Lower leg skin (tissue), 4 donors: ENCODE data around the gene SBNO2. TPM values are rescaled to one million over a fixed set of nuclear protein-coding genes. Genes with fewer than 3 reads are reported as not detected.

Source experiments
- DNase-seq, 2 donors: peaks; one replicate each; pipeline ENCODE4 v3.0.0-alpha.2; 2019; ENCODE audit warnings: low spot score in 2 of 2
- H3K4me3 ChIP-seq: fragments of 200-600 bp; sonication (generic); 2 replicates; pipeline ENCODE4 v1.5.1; 2017; ENCODE audit warnings: mild to moderate bottlenecking, low read depth; ENCODE audit not compliant: poor library complexity, severe bottlenecking
- POLR2A ChIP-seq, 2 donors: fragments of 450-650 bp; IDR thresholded peaks; one replicate each; pipeline ENCODE4 v1.6.1; 2016 to 2017; ENCODE audit warnings: antibody characterized with exemption in 2 of 2, mild to moderate bottlenecking in 1 of 2, moderate library complexity in 1 of 2
- WGBS, 2 donors: methylation state at CpG; one replicate each; pipeline ENCODE4 v1.1.5; 2018; 5-methylcytosine and 5-hydroxymethylcytosine counted together
- intact Hi-C: fragments of 100-400 bp; cut with DNase I; formaldehyde crosslinking; loops from one replicate; pipeline ENCODE4 v1.15.0; 2023; ENCODE audit warnings: low total_unique reads
- total RNA-seq, 4 donors: library from RNA; depleted of rRNA; stranded (reverse); fragments of >200 nt; gene quantifications; one replicate each; pipeline ENCODE4 v1.1.0, GENCODE V29; 2016
- TF ChIP-seq, protein P1 (sequence below), 3 donors: fragments of 450-650 bp; IDR thresholded peaks; one replicate each; pipeline ENCODE4 v1.5.1; 2016; ENCODE audit warnings: antibody characterized with exemption in 3 of 3, mild to moderate bottlenecking in 3 of 3, moderate library complexity in 2 of 3

The SBNO2 gene
- total RNA-seq, 4 donors from 2014 or later: 54.8 to 68.6 (median 60.3) TPM

- 94 to 95% methylated on average over 63 of the region's 63 CpGs for WGBS, 2 donors
- DNase-seq: no peak
- intact Hi-C loops: no loop called here
- no peak overlapping the region for H3K4me3 ChIP-seq
- no peak for TF ChIP-seq POLR2A (IDR thresholded peaks at IDR 0.05)
- TF ChIP-seq, protein P1, sequence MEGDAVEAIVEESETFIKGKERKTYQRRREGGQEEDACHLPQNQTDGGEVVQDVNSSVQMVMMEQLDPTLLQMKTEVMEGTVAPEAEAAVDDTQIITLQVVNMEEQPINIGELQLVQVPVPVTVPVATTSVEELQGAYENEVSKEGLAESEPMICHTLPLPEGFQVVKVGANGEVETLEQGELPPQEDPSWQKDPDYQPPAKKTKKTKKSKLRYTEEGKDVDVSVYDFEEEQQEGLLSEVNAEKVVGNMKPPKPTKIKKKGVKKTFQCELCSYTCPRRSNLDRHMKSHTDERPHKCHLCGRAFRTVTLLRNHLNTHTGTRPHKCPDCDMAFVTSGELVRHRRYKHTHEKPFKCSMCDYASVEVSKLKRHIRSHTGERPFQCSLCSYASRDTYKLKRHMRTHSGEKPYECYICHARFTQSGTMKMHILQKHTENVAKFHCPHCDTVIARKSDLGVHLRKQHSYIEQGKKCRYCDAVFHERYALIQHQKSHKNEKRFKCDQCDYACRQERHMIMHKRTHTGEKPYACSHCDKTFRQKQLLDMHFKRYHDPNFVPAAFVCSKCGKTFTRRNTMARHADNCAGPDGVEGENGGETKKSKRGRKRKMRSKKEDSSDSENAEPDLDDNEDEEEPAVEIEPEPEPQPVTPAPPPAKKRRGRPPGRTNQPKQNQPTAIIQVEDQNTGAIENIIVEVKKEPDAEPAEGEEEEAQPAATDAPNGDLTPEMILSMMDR (IDR thresholded peaks at IDR 0.05): no peak
Measured at GRCh38 chr19:1122021-1122971, 51.8 kb downstream of the SBNO2 start.

DNA sequence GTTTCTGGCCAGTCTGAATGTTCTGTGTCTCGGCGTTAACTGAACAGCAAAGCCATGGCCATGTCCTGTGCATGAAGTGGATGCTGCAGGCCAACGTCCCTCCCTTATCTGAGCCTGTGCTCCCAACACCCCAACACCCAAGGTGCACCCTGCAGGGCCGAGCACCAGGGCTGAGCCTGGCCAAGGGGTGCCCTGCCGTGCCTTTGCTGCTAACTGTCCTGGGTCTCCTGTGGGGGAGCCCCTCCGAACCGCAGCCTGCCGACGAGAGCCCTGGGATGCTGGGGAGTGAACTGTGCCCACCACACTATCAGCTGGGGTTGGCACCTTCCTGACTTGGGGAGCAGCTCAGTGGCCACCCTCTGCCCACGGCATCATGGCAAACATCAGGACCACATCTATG lies 52.7 kb downstream of the SBNO2 start:
- intact Hi-C loops: no loop called here
- 84 to 98% methylated on average over 4 to 6 of the region's 10 CpGs for WGBS, 2 donors
- H3K4me3 ChIP-seq: no peak overlapping the region
- no peak for DNase-seq
- TF ChIP-seq POLR2A (IDR thresholded peaks at IDR 0.05): no peak
- TF ChIP-seq, protein P1 (IDR thresholded peaks at IDR 0.05): no peak

DNA sequence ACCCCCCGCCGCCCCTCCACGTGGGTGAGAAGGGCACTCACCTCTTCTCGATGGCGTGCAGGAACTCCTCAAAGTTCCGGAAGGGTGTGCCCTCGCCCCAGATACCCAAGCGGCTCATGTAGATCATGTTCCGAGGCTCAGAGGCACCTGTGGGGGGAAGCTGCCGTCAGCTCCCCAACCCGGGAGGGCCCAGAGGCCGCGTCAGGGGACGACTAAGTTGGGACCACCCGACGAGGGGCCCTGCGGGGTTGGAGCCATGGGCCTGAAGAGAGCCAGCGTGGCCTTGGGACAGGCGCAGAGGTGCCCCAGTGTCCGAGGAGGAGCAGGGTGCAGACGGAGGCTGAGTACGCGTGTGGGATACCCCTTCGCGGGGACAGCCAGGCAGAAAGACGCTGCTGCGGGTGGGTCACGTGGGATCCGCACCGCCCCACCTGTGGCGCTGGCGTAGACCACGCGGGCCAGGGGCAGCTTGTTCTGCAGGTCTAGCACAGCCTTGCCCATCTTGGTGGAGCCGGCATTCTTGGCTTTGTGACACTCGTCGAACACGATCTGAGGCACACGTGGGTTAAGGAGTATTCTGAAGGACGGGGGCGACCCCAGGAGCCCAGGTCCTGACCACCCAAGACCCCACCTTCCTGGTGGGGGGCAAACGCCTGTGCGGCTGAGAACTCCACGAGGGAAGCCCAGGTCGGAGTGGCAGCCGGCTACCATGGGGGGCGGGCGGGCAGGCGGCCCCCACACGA lies 54.4 kb downstream of the SBNO2 start:
- TF ChIP-seq, protein P1 (IDR thresholded peaks at IDR 0.05): no peak
- TF ChIP-seq POLR2A (IDR thresholded peaks at IDR 0.05): no peak
- DNase-seq: peak in 1 of 2 donors; percentile 86
- H3K4me3 ChIP-seq: no peak overlapping the region
- 89 to 90% methylated on average over 43 to 50 of the region's 50 CpGs for WGBS, 2 donors
- intact Hi-C loops: loop anchor here (10.0 kb wide), 1 partner anchor 65 kb away; no protein-coding TSS in a partner anchor

GRCh38 chr19:1118999-1119398 lies 55.1 kb downstream of the SBNO2 start:
- WGBS, 2 donors: 89 to 95% methylated on average over 34 of the region's 34 CpGs
- TF ChIP-seq, protein P1 (IDR thresholded peaks at IDR 0.05): no peak
- no peak for TF ChIP-seq POLR2A (IDR thresholded peaks at IDR 0.05)
- intact Hi-C loops: loop anchor here (10.0 kb wide), 1 partner anchor 66 kb away; no protein-coding TSS in a partner anchor
- no peak for DNase-seq
- H3K4me3 ChIP-seq: no peak overlapping the region

DNA sequence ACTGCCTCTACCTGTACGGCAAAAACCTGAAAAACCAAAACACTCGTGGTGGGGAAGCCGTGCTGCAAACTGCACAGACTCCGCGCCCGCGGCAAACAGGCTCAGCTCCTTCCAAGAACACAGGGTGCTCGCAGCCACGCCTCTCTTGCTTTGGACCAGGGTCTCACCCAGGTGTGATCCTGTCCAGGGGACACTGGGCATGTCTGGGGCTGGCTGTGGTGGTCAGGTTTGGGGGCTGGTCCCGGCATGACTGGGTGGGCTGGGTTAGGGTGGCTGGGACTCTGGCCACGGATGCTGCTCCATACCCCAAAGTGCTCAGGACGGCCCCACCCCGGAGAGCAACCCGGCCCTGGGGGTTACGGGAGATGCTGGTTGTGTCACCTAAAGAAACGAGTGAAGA lies 56.4 kb downstream of the SBNO2 start:
- TF ChIP-seq POLR2A (IDR thresholded peaks at IDR 0.05): no peak
- TF ChIP-seq, protein P1 (IDR thresholded peaks at IDR 0.05): no peak
- no peak for DNase-seq
- no peak overlapping the region for H3K4me3 ChIP-seq
- WGBS, 2 donors: 62 to 73% methylated on average over 7 to 16 of the region's 16 CpGs
- intact Hi-C loops: loop anchor here (10.0 kb wide), 1 partner anchor 67 kb away; no protein-coding TSS in a partner anchor
